ENCODE measurements around the gene NRTN.
"Not testable (repeated sequence)": the region's sequence is repeated elsewhere in the genome, so short reads cannot be mapped to it uniquely, and the experiment has no call there.

NRTN gene, protein sequence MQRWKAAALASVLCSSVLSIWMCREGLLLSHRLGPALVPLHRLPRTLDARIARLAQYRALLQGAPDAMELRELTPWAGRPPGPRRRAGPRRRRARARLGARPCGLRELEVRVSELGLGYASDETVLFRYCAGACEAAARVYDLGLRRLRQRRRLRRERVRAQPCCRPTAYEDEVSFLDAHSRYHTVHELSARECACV

DNA sequence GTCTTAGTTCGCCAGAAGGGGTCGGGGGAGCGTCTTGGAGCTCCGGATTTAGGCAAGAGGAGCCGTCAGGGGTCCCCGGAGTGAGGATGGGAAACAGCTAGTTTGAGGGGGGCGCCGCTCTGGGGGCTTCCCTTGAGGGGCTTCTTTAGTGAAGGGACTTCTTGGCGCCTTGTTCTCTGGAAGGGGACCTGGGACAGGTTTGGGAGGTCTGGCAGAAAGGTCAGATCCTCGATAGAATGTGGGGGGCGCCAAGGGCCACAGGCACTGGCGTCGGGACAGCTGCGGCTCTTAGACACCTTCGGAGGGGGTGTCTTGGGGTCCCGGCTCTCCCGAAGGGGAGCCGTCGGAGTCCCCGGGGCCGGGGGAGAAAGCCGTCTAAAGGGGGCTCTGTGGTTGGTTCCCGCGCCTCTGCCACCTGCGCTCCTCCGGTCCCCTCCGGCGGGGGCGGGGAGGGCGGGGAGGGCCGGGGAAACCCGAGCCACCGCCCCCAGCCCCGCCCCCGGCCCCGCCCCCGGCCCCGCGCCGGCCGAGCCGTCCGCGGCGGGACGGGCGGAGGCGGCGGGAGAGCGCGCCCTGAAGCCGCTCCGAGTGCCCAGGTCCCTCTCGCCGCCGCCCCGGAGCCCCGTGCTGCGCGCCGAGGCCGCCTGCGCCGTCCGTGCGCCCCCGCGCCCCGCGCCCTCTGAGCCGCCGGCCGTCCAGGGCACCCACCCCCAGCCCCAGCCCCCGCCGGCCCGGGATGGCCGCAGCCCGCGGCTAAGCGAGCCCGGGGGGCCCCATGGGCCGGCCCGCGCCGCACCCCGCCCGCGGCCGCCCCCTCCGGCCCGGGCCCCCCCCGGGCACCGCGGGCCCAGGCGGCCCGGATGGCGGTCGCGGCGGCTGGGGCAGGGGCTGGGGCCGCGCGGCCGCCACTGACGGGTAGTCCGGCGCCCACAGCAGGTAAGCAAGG, at the start of gene NRTN:
Gene NRTN (plus strand): TSS at position 552 of the 946 bp plus-strand sequence. CDS start 19,099 bp downstream, outside the sequence.
- peaks cover 11% of the 10 kb centered on the region for H3K4me1 ChIP-seq (ENCODE audit: insufficient read depth, low read length)
- H3K9me3 ChIP-seq (ENCODE audit: low read length), result no peaks in the 10 kb centered on the region
- no peak within 1 kb of the TSS for H3K4me3 ChIP-seq (ENCODE audit: low read length)
- H2AFZ ChIP-seq (ENCODE audit: low read depth, low read length), result no peak within 1 kb of the TSS
- peaks cover 5% of the 10 kb centered on the region for H3K27me3 ChIP-seq (ENCODE audit: insufficient read depth, low read length)
- no peaks in the 10 kb centered on the region for H3K36me3 ChIP-seq (ENCODE audit: insufficient read depth, low read length)

DNA sequence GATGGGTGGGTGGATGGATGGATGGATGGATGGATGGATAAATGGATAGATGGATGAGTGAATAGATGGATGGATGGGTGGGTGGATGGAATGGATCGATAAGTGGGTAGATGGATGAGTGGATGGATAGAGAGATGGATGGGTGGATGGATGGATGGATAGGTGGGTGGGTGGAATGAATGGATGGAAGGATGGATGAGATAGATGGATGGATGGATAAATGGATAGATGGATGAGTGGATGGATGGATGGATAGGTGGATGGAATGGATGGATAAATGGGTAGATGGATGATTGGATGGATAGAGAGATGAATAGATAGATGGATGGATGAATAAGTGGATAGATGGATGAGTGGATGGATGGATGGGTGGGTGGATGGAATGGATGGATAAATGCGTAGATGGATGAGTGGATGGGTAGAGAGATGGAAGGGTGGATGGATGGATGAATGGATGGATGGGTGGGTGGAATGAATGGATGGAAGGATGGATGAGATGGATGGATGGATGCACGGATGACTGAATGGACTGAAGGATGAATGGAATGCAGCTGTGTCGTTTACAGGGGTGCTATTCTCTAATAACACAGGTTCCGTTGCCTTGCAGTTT, 42.2 kb upstream of the NRTN start:
- Histone ChIP-seq H2AFZ (ENCODE audit: low read depth, low read length) (no peak overlapping the region), H3K4me1 (ENCODE audit: insufficient read depth, low read length) (no peaks in the 10 kb centered on the region)

DNA sequence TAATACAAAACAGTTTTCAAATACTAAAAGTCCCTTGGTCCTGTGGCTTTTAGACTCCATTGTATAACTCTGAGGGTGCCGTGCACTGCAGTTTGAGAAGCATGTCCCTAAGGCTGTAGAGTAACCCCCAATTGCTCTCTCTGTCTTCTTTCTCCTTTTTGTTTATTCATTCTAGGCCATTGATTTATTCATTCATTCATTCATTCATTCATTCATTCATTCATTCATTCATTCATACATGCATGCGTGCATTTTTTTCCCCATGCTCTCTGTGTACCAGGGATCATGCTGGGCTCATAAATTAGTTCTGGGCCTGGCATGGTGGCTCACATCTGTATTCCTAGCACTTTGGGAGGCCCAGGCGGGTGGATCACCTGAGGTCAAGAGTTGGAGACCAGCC, 39.6 kb upstream of the NRTN start:
- Histone ChIP-seq H2AFZ (ENCODE audit: low read depth, low read length) (no peak overlapping the region), H3K36me3 (ENCODE audit: insufficient read depth, low read length) (no peaks in the 10 kb centered on the region), H3K9me3 (ENCODE audit: low read length) (no peaks in the 10 kb centered on the region), H3K27me3 (ENCODE audit: insufficient read depth, low read length) (no peaks in the 10 kb centered on the region), H3K4me3 (ENCODE audit: low read length) (no peak overlapping the region), H3K4me1 (ENCODE audit: insufficient read depth, low read length) (no peaks in the 10 kb centered on the region)

More for the DNA sequence above, 42.2 kb upstream of the NRTN start:
- Histone ChIP-seq H3K9me3 (ENCODE audit: low read length) (no peaks in the 10 kb centered on the region), H3K36me3 (ENCODE audit: insufficient read depth, low read length) (no peaks in the 10 kb centered on the region), H3K27me3 (ENCODE audit: insufficient read depth, low read length) (no peaks in the 10 kb centered on the region), H3K4me3 (ENCODE audit: low read length) (no peak overlapping the region)

DNA sequence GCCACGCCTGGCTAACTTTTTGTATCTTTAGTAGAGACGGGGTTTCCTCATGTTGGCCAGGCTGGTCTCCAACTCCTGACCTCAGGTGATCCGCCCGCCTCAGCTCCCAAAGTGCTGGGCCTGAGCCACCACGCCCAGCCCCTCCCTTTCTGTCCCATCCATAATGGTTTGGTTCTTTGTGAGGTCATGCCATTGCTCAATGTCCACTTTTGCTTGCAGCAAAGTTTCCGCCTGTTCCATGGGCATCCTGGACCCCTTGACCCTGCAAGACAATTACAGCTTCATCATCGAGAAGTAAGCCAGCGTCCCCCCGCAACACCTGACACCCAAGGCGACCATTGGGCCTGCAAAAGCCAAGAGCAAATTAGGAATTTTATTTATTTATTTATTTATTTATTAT, 36.9 kb upstream of the NRTN start:
- Histone ChIP-seq H3K9me3 (ENCODE audit: low read length) (no peaks in the 10 kb centered on the region), H3K27me3 (ENCODE audit: insufficient read depth, low read length) (no peaks in the 10 kb centered on the region), H3K4me1 (ENCODE audit: insufficient read depth, low read length) (no peaks in the 10 kb centered on the region), H3K36me3 (ENCODE audit: insufficient read depth, low read length) (no peaks in the 10 kb centered on the region), H3K4me3 (ENCODE audit: low read length) (no peak overlapping the region), H2AFZ (ENCODE audit: low read depth, low read length) (no peak overlapping the region)

DNA sequence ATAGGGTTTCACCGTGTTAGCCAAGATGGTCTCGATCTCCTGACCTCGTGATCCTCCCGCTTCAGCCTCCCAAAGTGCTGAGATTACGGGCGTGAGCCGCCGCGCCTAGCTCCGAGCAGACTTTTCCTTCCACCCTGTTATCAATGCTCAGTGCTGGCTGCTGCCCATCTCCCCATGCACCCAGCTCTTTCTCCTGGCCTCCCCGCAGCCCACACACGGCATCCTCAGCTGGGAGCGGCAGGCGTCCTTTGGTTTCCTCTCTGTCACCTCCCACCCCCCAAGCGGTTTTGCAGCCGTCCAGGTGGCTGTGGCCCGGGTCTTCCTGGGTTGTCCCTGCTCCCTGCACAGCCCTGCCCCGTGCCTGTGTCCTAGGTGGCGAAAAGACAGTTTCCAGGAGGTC, 32.5 kb upstream of the NRTN start:
- peaks cover 2% of the 10 kb centered on the region for H3K9me3 ChIP-seq (ENCODE audit: low read length)
- H3K4me1 ChIP-seq (ENCODE audit: insufficient read depth, low read length), result no peaks in the 10 kb centered on the region
- no peak overlapping the region for H2AFZ ChIP-seq (ENCODE audit: low read depth, low read length)
- no peak overlapping the region for H3K4me3 ChIP-seq (ENCODE audit: low read length)
- H3K27me3 ChIP-seq (ENCODE audit: insufficient read depth, low read length), result no peaks in the 10 kb centered on the region
- H3K36me3 ChIP-seq (ENCODE audit: insufficient read depth, low read length), result no peaks in the 10 kb centered on the region

DNA sequence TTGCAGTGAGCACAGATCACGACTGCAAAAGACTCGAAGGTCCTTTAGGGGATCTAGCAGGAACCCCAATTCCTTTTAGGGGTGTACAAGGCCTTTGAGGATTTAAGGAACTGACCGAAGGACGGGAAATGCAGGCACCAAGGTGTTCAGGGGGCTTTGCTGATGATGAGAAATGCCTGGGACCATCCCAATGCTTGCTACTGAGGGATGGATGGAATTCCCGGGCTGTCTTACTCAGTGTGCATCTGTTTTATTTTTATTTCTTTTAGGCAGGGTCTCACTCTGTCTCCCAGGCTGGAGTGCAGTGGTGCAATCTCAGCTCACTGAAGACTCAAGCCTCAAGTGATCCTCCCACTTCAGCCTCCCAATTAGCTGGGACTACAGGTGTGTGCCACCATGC, 31.6 kb upstream of the NRTN start:
- Histone ChIP-seq H3K4me1 (ENCODE audit: insufficient read depth, low read length) (no peaks in the 10 kb centered on the region), H3K36me3 (ENCODE audit: insufficient read depth, low read length) (no peaks in the 10 kb centered on the region), H3K27me3 (ENCODE audit: insufficient read depth, low read length) (no peaks in the 10 kb centered on the region), H3K9me3 (ENCODE audit: low read length) (peaks cover 2% of the 10 kb centered on the region), H2AFZ (ENCODE audit: low read depth, low read length) (no peak overlapping the region), H3K4me3 (ENCODE audit: low read length) (no peak overlapping the region)

DNA sequence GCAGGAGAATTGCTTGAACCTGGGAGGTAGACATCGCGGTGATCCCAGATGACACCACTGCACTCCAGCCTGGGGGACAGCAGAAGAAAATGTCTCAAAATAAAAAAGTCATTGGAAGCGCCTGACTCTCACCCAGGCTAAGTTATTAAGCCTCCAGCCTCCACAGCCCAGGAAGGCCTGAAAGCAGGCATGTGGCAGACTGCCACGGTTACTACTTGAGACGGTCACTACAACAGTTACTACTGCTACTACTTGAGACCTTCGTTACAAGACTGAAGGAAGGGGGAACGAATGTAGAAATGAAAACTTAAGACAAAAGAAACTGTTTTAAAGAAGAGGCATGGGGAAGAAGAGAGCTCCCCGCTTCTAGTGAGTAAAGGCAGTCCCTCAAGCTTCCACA, 29.9 kb upstream of the NRTN start:
- Histone ChIP-seq H3K4me1 (ENCODE audit: insufficient read depth, low read length) (no peaks in the 10 kb centered on the region), H2AFZ (ENCODE audit: low read depth, low read length) (no peak overlapping the region), H3K4me3 (ENCODE audit: low read length) (no peak overlapping the region), H3K36me3 (ENCODE audit: insufficient read depth, low read length) (no peaks in the 10 kb centered on the region), H3K27me3 (ENCODE audit: insufficient read depth, low read length) (no peaks in the 10 kb centered on the region), H3K9me3 (ENCODE audit: low read length) (peaks cover 2% of the 10 kb centered on the region)

DNA sequence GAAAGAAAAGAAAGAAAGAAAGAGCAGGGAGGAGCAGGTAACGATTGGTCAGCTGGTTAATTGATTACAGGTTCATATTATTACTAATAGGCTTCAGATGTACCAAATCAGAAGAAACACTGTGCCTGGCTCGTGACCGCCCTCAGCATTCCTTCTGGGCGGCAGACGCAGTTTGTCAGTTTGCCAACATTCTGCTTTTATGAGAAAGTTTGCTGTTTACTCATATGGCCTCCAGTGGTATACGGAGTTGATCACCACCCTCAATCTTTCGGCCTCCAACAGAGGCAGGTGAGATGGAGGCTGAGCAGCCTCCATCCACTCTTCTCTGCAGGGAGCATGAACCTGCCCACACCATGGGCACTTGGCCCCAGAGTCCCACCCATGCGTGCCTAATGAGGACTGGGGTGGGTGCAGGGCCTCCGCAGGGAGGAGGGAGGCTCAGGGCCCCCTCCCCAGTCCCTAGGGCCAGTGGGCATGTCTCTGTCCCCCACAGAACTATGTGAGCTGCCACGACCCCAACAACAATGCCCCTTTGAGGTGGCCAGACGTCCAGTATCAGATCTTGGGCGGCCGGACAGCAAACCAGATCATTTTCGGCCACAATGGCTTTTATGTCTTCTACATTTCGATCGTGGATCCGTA, 29.1 kb upstream of the NRTN start:
- H3K36me3 ChIP-seq (ENCODE audit: insufficient read depth, low read length), result no peaks in the 10 kb centered on the region
- H3K9me3 ChIP-seq (ENCODE audit: low read length), result peaks cover 2% of the 10 kb centered on the region
- H3K4me3 ChIP-seq (ENCODE audit: low read length), result no peak overlapping the region
- H2AFZ ChIP-seq (ENCODE audit: low read depth, low read length), result no peak overlapping the region
- H3K4me1 ChIP-seq (ENCODE audit: insufficient read depth, low read length), result no peaks in the 10 kb centered on the region
- H3K27me3 ChIP-seq (ENCODE audit: insufficient read depth, low read length), result no peaks in the 10 kb centered on the region

DNA sequence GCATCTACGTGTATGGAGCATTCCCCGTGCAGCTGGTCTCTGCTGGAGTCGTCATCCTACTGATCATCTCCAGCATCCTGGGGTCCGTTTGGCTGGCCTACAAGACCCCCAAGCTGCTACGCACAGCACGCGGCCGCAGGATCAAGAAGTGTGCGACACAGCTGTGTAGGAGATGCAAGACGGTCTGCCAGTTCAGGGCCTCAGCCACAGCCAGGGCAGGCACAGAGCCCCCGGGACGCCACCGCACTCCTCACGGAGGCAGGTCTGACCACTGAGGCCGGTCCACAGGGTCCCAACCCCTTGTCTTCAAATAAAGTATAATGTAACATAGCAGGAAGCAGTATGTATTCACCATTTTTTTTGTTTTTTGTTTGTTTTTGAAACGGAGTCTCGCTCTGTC, 26.5 kb upstream of the NRTN start:
- Histone ChIP-seq H3K27me3 (ENCODE audit: insufficient read depth, low read length) (no peaks in the 10 kb centered on the region), H2AFZ (ENCODE audit: low read depth, low read length) (no peak overlapping the region), H3K4me3 (ENCODE audit: low read length) (no peak overlapping the region), H3K4me1 (ENCODE audit: insufficient read depth, low read length) (no peaks in the 10 kb centered on the region), H3K9me3 (ENCODE audit: low read length) (peaks cover 2% of the 10 kb centered on the region), H3K36me3 (ENCODE audit: insufficient read depth, low read length) (peaks cover 2% of the 10 kb centered on the region)

DNA sequence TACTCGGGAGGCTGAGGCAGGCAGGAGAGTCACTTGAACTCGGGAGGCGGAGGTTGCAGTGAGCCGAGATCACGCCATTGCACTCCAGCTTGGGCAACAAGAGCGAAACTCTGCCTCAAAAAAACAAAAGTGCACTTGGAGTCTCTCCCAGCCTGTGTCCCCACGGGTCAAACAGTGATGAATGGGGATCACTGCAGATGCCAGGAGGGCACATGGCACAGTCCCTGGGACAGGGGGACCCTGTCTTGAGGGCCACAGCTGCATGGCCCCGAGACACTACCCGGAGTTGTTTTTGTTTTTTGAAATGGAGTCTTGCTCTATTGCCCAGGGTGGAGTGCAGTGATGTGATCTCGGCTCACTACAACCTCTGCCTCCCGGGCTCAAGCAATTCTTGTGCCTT, 24.0 kb upstream of the NRTN start:
- H2AFZ ChIP-seq (ENCODE audit: low read depth, low read length); H3K9me3 ChIP-seq (ENCODE audit: low read length); H3K4me1 ChIP-seq (ENCODE audit: insufficient read depth, low read length); H3K27me3 ChIP-seq (ENCODE audit: insufficient read depth, low read length); H3K4me3 ChIP-seq (ENCODE audit: low read length): not testable (repeated sequence)
- peaks cover 17% of the 10 kb centered on the region for H3K36me3 ChIP-seq (ENCODE audit: insufficient read depth, low read length)

DNA sequence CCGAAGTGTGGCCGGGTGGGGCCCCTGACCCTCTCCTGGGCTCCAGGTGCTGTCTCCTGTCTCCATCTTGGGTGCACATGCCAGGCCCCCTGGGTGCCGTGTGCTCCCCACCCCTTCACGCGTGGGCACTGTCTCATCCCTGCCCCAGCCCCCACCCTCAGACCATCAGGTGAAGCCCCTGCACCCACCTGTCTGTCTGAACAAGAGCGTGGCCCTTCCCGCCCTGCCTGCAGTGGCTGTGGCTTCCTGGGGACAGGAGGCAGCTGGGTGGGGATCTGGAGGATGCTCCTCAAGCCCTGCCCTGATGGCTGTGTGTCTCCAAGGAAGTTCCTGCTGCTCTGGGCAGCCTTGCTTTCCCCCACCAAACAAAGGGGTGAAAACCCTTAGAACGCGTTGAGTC, 22.5 kb upstream of the NRTN start:
- H2AFZ ChIP-seq (ENCODE audit: low read depth, low read length), result no peak overlapping the region
- H3K27me3 ChIP-seq (ENCODE audit: insufficient read depth, low read length), result no peaks in the 10 kb centered on the region
- H3K9me3 ChIP-seq (ENCODE audit: low read length), result no peaks in the 10 kb centered on the region
- H3K36me3 ChIP-seq (ENCODE audit: insufficient read depth, low read length), result peaks cover 31% of the 10 kb centered on the region
- H3K4me1 ChIP-seq (ENCODE audit: insufficient read depth, low read length), result no peaks in the 10 kb centered on the region
- H3K4me3 ChIP-seq (ENCODE audit: low read length), result no peak overlapping the region

DNA sequence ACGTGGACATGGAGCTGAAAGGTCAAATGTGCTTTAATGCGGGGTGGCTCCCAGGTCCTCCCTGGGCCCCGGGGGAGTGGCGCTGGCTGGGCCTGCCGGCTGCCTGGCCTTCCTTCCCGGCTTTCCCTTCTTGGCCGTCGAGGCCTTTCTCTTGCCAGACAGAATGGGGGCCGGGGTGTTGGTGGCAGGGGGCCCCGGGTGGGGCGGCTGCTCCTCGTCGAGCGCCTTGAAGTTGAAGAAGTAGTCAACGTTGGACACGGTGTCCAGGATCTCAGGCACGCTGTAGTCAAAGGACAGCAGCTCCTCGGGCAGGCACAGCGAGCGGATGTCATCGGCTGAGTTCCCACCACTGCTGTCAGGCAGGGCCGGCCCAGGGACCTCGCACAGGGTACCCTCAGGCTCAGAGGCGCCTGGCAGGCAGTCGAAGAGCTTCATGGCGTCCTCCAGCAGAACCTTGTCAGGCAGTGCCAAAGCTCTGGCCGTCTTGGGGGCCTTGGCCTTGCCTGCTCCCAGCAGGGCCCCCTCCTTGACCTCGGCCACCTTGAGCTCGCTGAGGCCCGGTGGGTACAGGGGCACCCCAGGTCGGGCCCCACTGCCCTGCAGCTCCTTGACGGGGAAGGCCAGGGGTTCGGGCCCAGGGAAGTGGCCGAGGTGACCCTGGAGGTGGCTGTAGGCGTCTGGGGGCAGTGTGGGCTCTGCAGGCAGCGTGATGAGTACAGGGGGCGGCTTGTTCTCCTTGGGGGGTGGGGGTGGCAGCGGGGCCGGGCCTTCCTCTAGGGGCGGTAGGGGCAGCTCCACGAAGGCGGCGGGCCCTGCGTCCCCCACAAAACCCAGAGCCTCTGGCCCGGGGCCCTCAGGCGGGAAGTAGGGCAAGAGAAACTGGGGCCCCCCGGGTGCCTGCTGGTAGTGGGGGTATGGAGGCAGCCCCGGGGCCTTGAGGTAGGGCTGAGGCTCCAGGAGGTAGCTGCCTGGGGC, 21.6 kb upstream of the NRTN start:
- Histone ChIP-seq H3K36me3 (ENCODE audit: insufficient read depth, low read length) (peaks cover 40% of the 10 kb centered on the region), H3K27me3 (ENCODE audit: insufficient read depth, low read length) (no peaks in the 10 kb centered on the region), H3K4me1 (ENCODE audit: insufficient read depth, low read length) (no peaks in the 10 kb centered on the region), H3K9me3 (ENCODE audit: low read length) (no peaks in the 10 kb centered on the region), H3K4me3 (ENCODE audit: low read length) (no peak overlapping the region), H2AFZ (ENCODE audit: low read depth, low read length) (no peak overlapping the region)

All from neuron (in vitro differentiated cells).